ENCODE measurements around the gene CNTN4. TPM values are rescaled to one million over a fixed set of nuclear protein-coding genes. Genes with fewer than 3 reads are reported as not detected.

CNTN4 gene
- total RNA-seq, 1 donor from 2014 or later = 5.2 TPM

DNA sequence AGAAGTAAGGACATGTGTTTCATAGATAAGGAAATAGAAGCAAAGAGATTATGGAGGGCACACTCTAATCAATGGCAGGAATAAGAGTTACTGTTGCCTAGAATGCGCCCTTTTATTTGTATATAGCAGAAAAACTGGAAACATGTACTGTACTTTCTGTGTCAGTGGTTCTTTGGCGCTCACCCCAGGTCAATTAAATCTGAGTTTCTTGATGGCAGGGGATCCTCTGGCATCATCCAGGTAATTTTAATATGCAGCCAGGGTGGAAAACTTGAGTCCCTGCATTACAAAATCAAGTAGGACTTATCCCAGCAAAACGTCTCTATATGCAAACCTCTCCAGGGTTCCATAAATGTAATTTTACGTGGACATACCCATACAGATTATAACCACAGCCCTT is 727.4 kb downstream of the CNTN4 start:
- Histone ChIP-seq H2AFZ (replicated peaks) (no peak overlapping the region), H3K27ac (no peak overlapping the region), H3K4me1 (no peaks in the 10 kb centered on the region), H3K9ac (no peak overlapping the region), H3K27me3 (no peaks in the 10 kb centered on the region), H3K36me3 (no peaks in the 10 kb centered on the region), H3K9me3 (ENCODE audit: low read depth) (no peaks in the 10 kb centered on the region), H4K20me1 (ENCODE audit: low read depth) (no peaks in the 10 kb centered on the region), H3K4me3 (no peak overlapping the region), H3K4me2 (no peak overlapping the region), H3F3A (ENCODE audit: low read depth) (no peaks in the 10 kb centered on the region), H3K79me2 (ENCODE audit: low read depth) (no peaks in the 10 kb centered on the region)
- no peaks in the 10 kb centered on the region for H3K9me3 Mint-ChIP-seq
- no peak overlapping the region for H3K27ac Mint-ChIP-seq
- DNase-seq (ENCODE audit: low spot score) = no peak
- H3K4me1 Mint-ChIP-seq = peaks cover 23% of the 10 kb centered on the region
- no peak overlapping the region for H3K4me3 Mint-ChIP-seq
- H3K36me3 Mint-ChIP-seq = no peaks in the 10 kb centered on the region
- TF ChIP-seq EZH2 (IDR thresholded peaks at IDR 0.05) (no peak), EZH2phosphoT487 (IDR thresholded peaks at IDR 0.05) (no peak)
- TF ChIP-seq, protein P1, sequence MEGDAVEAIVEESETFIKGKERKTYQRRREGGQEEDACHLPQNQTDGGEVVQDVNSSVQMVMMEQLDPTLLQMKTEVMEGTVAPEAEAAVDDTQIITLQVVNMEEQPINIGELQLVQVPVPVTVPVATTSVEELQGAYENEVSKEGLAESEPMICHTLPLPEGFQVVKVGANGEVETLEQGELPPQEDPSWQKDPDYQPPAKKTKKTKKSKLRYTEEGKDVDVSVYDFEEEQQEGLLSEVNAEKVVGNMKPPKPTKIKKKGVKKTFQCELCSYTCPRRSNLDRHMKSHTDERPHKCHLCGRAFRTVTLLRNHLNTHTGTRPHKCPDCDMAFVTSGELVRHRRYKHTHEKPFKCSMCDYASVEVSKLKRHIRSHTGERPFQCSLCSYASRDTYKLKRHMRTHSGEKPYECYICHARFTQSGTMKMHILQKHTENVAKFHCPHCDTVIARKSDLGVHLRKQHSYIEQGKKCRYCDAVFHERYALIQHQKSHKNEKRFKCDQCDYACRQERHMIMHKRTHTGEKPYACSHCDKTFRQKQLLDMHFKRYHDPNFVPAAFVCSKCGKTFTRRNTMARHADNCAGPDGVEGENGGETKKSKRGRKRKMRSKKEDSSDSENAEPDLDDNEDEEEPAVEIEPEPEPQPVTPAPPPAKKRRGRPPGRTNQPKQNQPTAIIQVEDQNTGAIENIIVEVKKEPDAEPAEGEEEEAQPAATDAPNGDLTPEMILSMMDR (IDR thresholded peaks at IDR 0.05) = no peak
- peaks cover 3% of the 10 kb centered on the region for H3K27me3 Mint-ChIP-seq (ENCODE audit: insufficient read depth, low read depth)

DNA sequence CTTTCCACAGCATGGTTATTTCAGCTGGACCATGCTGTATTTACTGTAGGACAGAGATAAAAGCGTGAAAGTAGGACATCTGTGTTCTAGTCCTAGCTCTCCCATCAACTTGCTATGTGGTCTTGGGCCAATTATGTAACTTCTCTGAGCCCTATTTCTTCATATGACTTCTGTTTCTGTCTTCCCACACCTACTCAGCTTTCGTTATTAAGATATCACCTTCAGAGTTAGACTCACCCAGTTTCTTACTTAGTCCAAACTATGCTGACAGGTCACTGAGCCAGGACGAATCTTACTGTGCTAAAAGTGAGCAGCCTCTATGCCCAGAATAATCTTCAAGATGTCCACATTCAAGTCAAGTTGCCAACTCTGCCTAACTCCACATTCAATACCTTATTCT is 727.8 kb downstream of the CNTN4 start:
- H3K27me3 ChIP-seq = no peaks in the 10 kb centered on the region
- H3K27ac Mint-ChIP-seq = no peak overlapping the region
- peaks cover 3% of the 10 kb centered on the region for H3K27me3 Mint-ChIP-seq (ENCODE audit: insufficient read depth, low read depth)
- no peaks in the 10 kb centered on the region for H3K9me3 ChIP-seq (ENCODE audit: low read depth)
- no peak overlapping the region for H3K27ac ChIP-seq
- no peak for DNase-seq (ENCODE audit: low spot score)
- no peak for TF ChIP-seq EZH2 (IDR thresholded peaks at IDR 0.05)
- no peak for TF ChIP-seq EZH2phosphoT487 (IDR thresholded peaks at IDR 0.05)
- TF ChIP-seq, protein P1 (IDR thresholded peaks at IDR 0.05) = no peak
- no peaks in the 10 kb centered on the region for H3F3A ChIP-seq (ENCODE audit: low read depth)
- H3K4me1 ChIP-seq = no peaks in the 10 kb centered on the region
- H3K79me2 ChIP-seq (ENCODE audit: low read depth) = no peaks in the 10 kb centered on the region
- no peak overlapping the region for H3K4me3 Mint-ChIP-seq
- H2AFZ ChIP-seq (replicated peaks) = no peak overlapping the region
- no peaks in the 10 kb centered on the region for H3K9me3 Mint-ChIP-seq
- H3K36me3 Mint-ChIP-seq = no peaks in the 10 kb centered on the region
- no peak overlapping the region for H3K9ac ChIP-seq
- H3K4me2 ChIP-seq = no peak overlapping the region
- H3K4me3 ChIP-seq = no peak overlapping the region
- no peaks in the 10 kb centered on the region for H4K20me1 ChIP-seq (ENCODE audit: low read depth)
- peaks cover 20% of the 10 kb centered on the region for H3K4me1 Mint-ChIP-seq
- H3K36me3 ChIP-seq = no peaks in the 10 kb centered on the region

DNA sequence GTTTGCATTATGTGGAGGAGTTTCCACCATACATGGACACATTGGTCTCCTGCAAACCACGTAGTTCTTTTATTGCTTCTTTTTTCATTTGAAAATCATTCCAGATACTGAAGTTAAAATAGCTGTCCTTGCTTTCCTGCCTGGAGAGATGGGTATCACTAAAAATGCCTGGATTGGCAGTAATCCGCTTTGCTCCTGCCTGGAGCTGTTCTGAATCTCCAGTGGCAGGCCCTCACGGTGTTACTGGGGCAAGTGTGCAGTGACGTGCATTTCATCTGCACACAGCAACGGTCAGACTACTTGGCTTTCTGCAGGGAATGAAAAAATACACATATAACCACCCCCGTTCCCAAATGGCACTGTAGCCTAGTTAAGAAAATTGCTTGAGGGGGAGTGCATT is 738.6 kb downstream of the CNTN4 start:
- no peak overlapping the region for H3K4me3 ChIP-seq
- no peak overlapping the region for H3K4me3 Mint-ChIP-seq
- no peaks in the 10 kb centered on the region for H3K36me3 Mint-ChIP-seq
- no peak overlapping the region for H3K27ac Mint-ChIP-seq
- no peak for DNase-seq (ENCODE audit: low spot score)
- H3K9me3 Mint-ChIP-seq = no peaks in the 10 kb centered on the region
- peaks cover 21% of the 10 kb centered on the region for H3K4me1 Mint-ChIP-seq
- no peaks in the 10 kb centered on the region for H3K79me2 ChIP-seq (ENCODE audit: low read depth)
- peaks cover 2% of the 10 kb centered on the region for H3K27me3 Mint-ChIP-seq (ENCODE audit: insufficient read depth, low read depth)
- TF ChIP-seq EZH2 (IDR thresholded peaks at IDR 0.05) = no peak
- TF ChIP-seq, protein P1 (IDR thresholded peaks at IDR 0.05) = no peak
- TF ChIP-seq EZH2phosphoT487 (IDR thresholded peaks at IDR 0.05) = no peak
- H3K9ac ChIP-seq = no peak overlapping the region
- no peak overlapping the region for H3K4me2 ChIP-seq
- peaks cover 9% of the 10 kb centered on the region for H3K4me1 ChIP-seq
- no peaks in the 10 kb centered on the region for H3F3A ChIP-seq (ENCODE audit: low read depth)
- H3K9me3 ChIP-seq (ENCODE audit: low read depth) = no peaks in the 10 kb centered on the region
- H3K27me3 ChIP-seq = no peaks in the 10 kb centered on the region
- no peaks in the 10 kb centered on the region for H4K20me1 ChIP-seq (ENCODE audit: low read depth)
- no peaks in the 10 kb centered on the region for H3K36me3 ChIP-seq
- no peak overlapping the region for H3K27ac ChIP-seq
- H2AFZ ChIP-seq (replicated peaks) = no peak overlapping the region
